Fibroblast of lung (primary cell): ENCODE data around the gene ERFE.

Experiments
- CTCF ChIP-seq, 2 donors: IDR thresholded peaks in 1 of 2; conservative IDR thresholded peaks in 1 of 2; 1 replicate in 1 of 2; 2 replicates in 1 of 2; pipeline ENCODE4 v1.5.1; 2011 to 2012; ENCODE audit warnings: low read length in 2 of 2, control low read depth in 1 of 2, inconsistent platforms in 1 of 2, low read depth in 1 of 2, mild to moderate bottlenecking in 1 of 2
- EZH2 ChIP-seq: IDR thresholded peaks from 2 replicates; pipeline ENCODE4 v1.5.1; 2012; ENCODE audit warnings: low read length, control low read depth, mild to moderate bottlenecking; ENCODE audit errors: missing control alignments

GRCh38 chr2:238155051-238155760, 3.6 kb upstream of the ERFE start:
- no peak for TF ChIP-seq CTCF (conservative IDR thresholded peaks at IDR 0.05 in 1 of 2, IDR thresholded peaks at IDR 0.05 in 1 of 2; ENCODE audit: low read depth in 1 of 2, low read length in 2 of 2)
- no peak for TF ChIP-seq EZH2
